HG02852 (cell line): ENCODE data around the gene ZDHHC1.
"Not testable (repeated sequence)": the region's sequence is repeated elsewhere in the genome, so short reads cannot be mapped to it uniquely, and the experiment has no call there.

Source experiments
- ATAC-seq: cut with Tn5 transposase; IDR thresholded peaks from one replicate; pipeline ENCODE4 v1.9.1; 2021; ENCODE audit warnings: mild to moderate bottlenecking, moderate library complexity; ENCODE audit not compliant: unreplicated experiment

ZDHHC1 gene

DNA sequence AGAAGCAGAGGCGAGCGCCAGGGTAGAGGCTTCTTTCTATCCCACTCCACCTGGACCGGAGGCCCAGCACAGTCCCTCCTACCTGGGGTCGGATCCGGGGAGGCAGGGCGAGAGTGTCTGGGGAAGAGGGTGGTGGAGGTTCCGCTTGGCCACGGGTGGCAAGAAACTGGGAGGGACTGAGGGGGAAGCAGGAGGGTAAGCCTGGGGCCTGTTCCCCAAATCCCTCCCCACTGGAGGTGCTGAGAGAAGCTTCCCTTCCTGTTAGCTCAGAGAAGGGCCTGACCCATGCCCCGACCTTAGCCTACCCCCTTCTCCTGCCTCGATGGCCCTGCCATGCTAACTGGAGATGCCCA lies 21.2 kb downstream of the ZDHHC1 start:
- no peak for ATAC-seq

DNA sequence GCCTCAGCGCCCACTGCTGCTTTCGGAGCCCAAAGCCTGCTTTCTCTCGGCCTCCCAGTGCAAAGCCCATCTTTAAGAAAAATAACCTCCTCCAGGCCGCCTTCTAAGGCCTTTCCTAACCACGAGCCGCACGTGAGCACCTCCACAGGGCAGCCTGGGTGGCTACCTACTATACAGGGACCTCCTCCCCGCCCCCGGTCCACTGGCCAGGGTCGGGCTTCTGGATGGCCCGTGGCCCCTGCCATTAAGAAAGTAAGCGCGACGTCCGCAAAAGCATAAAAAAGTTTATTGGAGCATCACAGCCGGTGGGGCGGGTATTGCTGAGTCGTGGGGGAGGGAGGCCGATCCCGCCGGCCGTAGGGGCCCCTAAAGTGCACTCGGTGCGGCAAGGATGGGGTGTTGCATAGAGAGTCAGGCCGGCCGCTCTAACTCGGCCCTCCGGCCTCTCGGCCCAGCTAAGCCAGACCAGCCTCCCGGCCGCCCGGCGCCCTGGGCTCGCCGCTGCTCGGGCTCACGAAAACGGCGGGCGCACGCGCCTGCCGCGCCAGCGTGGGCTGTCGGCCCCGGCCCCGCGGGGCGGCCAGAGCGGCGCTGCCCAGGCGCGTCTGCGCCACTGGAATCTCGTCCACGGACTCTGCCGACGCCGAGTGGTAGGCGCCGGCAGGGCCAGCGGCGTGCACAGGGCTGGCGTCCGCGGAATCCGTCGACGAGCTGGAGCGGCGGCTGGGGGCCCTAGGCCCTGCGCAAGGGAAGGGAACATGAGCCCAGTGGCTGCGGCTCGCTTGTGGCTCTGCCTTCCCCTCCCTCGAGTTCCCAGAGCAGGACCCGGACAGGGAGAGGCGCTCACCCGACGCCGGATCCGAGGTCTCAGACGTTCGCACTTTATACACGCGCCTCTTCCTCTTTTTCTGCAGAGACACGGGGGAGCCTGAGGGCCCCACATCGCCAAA lies 21.8 kb downstream of the ZDHHC1 start:
- no peak for ATAC-seq

DNA sequence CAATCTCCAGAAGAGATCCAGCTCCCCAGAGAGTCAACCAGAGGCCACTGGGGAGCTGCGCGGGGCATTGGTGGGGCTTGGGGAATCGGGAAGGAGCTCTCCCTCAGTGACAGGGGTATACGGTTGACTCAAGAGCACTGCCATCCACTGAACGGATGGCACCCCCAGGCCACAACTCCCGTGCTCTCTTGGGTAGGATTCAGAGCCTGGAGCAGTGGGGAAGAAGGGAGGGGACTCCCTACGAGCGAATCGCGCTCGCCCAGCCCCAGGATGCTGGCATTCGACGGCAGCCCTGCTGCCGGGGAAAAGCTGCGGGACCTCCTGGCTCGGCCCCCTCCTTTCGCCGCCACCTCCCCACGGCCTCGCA lies 22.5 kb downstream of the ZDHHC1 start:
- no peak for ATAC-seq

DNA sequence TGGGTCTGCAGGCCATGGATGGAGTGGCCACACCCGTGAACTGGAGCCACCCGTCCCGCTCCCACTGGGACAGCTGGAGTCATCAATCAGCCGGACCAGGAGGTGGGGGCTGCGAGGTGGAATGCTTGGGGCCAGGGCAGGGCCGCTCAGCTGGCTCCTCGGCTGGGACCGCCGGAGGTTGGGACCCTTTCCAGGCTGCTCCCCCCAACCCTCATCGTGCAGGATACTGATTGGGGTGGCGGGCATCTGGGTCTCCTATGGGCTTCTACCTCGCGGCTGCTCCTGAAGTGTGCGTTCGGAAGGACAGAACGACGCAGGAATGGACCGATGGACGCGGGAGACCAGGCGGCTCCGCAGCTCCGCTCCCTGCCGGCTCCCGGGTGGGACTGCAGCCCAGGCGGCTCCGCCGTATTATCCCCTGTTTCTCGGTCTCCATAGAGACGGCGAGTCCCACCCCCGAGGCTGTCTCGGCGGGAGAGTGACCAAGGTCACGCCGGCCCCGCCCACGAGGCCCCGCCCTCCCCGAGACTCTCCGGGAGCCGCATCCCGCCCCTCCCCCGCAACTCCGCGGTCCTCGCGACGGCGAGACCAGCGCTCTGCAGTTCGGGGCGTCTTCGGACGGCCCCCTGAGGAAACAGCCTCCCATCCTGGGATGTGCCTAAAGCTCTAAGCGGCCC lies 23.0 kb downstream of the ZDHHC1 start, which contains the start of gene TPPP3:
TPPP3 (minus strand) TSS at position 388 of the 677 bp plus-strand sequence. CDS start 2,387 bp downstream, outside the sequence.
- ATAC-seq, result no peak

DNA sequence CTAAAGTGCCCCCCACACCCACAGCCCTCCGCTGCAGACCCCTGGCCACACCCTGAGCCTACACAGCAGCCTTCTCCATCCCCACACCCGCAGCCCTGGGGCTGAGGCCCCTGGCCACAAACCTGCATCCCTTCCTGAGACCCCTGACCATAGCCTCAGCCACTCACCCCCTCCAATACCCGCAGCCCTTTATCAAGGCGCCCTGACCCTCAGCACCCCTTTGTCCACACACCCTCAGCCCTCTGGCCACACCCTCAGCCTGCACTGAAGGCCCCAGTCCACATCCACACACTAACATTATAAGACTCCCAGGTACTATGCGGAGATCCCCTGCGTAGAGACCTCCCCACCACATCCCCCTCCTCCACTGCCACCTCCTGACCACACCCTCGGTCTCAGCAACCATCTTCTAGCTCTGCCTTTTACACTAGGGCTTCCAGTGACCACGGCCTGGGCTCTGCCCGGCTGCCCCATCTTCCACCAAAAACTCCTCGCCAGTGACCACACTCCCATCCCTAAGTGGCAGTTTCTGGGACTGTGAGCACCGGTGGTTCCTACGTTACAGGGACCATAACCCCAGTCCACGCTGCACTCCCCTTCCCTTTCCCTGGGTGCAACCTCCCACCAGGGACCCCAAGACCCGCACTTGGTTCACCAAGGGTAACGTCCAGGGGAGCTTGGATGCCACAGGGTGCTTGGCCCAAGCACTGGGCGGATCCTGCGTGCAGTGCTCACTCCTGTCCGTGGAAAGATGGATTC lies 23.8 kb downstream of the ZDHHC1 start:
- ATAC-seq, result no peak

DNA sequence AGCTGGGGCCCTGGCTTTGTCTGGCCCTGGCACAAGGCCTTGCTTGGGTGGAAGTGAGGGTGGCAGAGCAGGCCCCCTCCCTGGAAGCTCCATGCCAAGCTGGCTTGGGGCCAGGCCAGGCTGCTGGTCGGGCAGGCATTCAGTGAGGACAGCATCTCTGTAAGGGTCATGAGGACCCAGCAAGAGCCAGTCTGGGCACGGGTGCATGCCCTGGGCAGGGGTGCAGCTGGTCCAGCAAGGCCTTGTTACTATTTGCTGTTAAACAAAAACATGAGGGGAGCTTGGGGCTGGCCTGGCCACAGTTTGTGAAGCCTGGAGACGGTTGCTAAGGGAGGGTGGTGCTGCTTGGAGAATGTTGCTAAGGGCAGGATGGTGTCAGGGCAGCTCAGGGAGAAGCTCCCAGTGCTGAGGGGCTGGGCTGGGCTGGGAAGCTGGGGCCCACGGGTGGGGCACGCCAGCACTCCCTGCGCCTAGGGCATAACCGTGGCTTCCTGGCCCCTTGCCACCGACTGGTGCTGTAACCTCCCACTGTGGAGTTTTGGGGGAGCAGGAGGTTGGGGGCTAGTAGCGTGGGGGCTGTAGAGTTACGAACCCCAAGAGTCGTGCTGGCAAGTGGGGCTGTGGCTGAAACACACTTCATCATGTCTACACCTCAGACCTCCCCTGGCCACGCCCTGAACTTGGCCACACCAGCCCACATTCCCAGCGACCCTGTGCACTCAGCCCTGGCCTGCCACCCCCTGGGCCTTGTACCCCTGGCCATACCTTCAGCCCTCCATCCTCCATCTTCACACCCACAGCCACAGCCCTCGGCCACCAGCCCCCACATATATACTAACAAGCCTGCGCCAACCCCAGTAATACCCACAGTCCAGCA lies 24.6 kb downstream of the ZDHHC1 start:
- ATAC-seq, result no peak

DNA sequence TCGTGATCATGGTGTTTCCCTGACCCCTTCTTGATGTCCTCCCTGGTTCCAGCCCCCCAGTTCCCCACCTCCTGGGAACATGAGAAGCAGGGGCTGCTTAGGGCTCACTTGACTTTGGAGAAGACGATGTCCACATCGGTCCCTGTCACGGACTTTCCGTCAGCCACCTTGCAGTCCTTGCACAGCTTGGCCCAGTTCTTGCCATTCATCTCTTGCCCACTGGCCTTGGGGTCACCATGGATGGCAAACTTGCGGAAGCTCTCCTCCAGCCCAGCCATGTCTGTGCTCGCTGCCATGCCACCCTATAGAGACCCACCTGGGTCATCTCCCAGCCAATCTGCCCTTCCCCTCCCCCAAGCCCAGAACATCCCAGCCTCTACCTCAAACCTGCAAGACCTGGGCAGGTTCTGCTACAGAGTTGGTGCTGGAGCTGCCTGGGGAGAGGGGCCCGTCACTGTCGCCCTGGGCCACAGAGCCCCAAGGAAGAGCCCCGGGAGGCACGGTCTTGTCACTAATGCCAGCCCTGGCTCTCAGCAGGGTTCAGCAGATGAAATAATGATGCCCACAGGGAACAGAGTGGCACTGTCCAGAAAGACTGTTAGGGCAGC lies 25.4 kb downstream of the ZDHHC1 start:
- ATAC-seq, result no peak

DNA sequence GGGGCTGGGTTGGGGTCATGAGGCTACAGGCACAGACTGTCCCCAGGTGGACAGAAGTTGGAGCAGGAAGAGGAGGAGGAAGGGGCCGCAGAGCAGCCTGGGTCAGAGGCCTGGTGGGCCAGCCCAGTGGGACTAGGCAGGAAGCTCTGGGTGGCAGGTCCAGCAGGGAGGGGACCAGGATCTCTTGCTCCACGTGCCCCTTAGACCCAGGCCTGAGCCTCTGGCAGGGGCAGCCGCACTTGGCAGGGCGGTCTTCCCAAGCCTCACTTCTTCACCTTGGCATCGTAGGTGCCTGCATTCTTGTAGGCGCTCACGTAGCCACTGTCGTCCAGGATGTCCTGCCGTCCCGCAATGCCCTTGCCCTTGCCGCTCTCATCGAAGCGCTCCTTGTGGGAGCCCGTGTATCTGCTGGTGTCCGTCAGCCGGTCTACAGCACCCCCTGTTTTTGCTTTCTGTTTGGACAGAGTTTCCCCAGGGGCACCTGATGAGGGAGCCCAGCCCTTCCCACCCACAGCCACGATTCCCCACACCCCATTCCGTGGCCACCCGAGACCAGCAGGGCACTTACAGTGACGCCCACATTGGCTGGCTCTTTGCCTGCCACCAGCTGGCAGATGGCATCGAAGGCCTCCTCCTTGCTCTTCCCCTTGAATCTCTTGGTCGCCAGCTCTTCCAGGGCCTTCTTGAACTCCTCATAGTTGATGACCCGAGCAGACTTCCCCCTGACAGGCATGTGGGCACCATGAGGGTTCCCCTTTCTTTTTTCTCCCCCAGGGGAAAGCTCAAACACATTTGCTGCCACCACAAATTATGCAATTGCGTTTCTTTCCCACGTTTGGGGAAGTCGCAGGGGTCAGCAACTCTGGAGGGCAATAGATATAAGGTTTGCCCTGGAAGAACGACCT lies 26.1 kb downstream of the ZDHHC1 start:
- ATAC-seq, result no peak

DNA sequence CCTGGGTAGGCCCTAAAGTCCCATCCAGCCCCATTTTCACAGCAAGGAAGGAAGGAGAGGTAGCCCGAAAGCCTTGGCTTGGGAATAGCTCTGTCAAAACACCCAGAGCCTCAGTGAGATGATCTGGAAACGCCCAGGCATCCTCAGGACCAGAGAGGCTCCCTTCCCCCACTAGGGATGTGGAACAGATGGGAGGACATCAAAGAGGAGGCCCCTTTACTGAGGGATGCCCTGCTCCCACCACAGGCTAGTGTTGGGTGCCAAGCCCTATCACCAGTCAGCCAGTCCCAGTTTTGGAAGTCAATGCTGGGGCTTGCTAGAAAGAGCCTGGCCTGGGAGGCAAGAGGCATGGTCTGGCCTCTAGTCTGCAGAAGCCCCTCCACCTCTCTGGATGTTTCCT lies 27.7 kb downstream of the ZDHHC1 start:
- no peak for ATAC-seq

DNA sequence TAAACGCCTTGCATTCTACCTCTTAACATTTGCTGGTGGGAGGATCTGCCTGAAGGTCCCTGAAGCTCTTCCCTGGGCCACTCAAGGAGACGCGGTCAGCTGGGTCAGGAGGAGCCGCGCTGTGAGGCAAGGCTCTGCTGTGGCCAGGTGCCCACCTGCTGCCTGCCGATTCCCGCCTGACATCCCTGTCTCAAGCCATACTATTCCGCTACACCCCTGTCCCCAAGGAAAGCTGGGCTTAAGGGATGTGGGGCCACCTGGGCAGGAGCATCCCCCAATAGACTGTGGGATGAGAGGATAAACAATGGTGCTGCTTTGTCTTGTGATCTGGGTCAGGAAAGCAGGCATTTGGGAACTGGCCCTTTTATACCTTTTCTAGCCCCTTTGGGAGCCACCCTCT lies 28.1 kb downstream of the ZDHHC1 start:
- ATAC-seq, result no peak

DNA sequence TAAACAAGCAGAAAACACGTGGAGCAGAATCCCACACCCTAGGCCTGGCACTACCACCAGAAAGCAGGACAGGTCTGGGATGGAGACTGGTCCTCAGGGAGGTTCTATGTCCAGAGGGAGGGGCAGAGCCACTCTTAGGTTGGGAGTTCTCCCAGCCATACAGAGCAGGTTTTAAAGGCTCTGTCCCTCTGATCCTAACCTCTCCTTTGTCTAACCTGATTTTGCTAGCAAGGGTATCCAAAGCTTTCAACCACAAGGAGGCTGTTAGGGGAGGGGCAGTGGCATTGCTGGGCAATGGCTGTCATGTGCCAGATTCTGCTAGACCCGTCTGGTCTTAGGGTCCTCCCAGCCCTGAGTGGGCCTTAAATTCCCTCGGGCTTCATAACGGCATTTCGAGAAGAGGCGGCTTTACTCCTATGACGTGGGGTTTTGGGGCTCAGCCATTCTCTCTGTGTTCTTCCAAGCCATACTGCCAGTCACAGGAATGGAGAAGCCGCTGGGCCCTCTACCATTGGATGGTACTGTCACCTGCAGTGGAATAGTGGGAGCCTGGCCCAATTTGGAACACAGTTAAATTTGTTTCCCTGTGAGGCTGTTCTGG lies 28.7 kb downstream of the ZDHHC1 start:
- ATAC-seq, result no peak

DNA sequence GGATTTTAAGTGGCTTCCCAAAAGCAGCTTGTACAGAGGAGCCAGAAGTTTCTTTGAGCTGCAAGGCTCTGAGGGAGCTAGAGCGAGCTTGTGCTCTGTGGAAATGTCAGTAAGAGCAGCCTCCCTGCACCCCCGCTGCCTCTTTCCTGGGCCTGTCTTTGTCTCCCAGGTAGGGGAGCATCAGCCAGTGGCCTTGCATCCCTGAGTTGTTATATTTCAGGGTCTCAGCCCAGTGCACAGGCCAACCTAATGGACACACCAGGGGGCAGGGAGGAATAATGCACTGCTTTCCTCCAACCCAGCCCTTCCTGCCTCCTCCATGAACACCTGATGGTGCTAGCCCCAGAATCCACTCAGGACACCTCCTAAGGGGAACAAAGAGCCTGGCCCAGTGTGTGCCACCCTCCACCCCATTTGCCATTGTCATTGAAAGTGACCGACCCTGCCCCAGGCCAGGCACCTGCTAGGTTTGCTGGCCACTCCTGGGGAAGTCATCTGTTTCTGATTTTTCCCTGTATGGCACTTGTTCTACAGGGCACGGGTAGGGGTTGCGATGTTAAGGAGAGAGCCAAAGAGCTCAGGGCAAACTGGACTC lies 29.3 kb downstream of the ZDHHC1 start:
- no peak for ATAC-seq

DNA sequence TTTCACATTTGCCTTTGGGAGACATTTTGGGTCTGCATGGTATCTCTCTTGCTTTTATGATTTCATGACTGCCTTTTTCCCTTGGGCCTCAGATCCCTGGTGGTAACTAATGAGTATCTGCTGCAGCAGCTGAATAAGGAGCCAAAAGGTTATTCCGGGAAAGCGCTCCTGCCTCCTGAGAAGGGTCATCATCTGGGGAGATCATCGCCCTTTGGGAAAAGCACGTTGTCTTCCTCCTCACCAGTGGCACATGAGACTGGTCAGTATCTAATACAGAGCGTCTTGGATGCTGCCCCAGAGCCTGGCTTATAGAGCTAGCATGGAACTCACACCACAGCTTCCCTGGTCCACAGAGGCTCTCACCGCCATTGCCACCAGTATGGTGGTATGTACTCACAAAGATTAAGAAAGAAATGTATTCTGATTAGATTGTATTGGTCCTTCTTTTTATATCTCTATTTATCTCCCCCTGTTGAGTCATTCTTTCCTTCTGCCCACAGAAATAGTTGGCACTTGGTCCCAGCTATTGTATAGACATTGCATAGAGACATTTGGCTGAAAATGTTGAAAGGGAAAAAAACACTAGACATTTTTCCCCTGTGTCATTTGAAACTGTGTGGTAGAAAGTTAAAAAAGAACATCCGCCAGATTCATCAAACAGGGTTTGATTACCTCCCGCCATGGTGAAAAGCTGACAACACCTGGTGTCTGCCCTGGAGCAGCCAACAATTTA lies 31.3 kb downstream of the ZDHHC1 start:
- no peak for ATAC-seq

DNA sequence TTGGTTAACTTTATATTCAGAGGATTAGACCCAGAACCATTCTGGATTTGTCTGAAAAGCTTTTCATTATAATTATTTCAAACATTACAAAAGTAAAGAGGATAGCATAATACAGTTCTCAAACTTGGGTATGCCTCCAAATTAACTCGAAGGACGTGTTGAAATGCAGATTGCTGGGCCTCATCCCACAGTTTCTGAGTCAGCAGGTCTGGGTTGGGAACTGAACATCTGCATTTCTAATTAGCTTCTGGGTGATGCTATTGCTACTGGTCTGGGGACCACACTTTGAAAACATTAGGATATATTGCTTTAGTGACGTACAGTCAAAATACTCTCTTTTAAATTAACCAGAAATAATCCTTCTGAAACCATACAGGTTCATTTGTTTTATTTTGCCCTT lies 33.0 kb downstream of the ZDHHC1 start:
- ATAC-seq, result no peak

DNA sequence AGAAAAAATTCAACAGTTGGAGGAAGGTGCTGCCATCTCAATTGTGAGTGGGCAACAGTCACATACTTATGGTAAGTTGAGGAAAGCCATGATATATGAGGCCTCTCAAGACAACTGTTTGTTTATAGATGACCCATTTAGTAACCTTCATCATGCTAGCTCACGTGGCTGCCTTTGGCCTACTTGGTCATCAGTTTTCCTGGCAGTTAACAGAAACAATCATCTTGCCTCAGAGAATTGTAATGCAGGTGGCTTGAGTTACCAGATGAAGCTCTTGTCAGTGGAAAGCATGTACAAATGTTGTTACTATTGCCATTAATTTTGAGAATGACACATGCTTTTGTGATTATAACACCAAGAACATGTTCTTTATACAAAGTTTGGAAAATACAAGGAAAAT lies 37.6 kb downstream of the ZDHHC1 start:
- ATAC-seq, result no peak

DNA sequence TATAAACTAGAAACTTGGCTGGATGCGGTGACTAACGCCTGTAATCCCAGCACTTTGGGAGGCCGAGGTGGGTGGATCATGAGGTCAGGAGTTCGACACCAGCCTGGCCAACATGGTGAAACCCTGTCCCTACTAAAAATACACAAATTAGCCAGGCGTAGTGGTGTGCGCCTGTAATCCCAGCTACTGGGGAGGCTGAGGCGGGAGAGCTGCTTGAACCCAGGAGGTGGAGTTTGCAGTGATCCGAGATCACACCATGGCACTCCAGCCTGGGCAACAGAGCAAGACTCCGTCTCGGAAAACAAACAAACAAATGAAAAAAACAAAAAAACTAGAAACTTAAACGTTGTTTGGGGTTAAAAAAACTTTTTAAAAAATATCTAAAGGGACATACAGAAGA lies 40.3 kb downstream of the ZDHHC1 start:
- ATAC-seq, result not testable (repeated sequence)

DNA sequence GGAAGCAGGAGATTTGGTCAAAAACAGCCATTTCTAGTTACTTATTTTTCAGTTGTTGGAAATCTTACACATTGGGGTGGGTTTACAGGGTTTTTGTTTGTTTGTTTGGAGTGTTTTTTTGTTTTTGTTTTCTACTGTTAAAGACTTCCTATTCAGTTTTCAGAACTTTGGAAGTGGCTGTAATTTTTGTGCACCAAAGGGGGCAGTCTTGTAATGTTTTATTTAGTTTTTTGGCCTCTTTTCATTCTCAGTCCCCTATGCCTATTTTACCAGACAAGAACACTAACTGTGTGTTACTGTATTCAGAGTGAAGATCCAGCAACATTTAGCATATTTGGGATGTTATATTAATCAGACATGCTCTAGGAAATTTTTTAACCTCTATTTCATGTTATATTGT lies 43.6 kb downstream of the ZDHHC1 start:
- ATAC-seq, result no peak

DNA sequence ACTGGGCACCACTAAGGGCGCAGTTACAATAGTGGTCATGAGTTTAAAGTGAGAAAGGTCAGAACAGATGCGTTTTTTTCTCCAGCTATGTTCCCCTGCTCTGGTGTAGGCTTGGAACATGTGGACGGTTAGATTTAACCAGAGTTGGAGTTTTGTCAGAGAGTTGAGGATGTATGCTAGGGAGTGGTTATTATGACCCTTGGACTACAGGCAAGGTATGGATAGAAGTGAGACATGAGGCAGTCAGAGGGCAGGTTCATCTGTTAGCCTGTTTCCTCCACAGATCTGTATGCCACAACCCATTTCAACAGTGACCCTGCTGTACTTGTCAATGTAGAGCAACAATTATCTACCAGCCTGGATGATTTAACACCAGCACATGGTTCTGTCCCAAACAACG lies 45.6 kb downstream of the ZDHHC1 start:
- ATAC-seq, result no peak
